ENCODE results near the gene KIFC3. TPM values are rescaled to one million over a fixed set of nuclear protein-coding genes. Genes with fewer than 3 reads are reported as not detected.
A peak's percentile ranks its signal among the peaks of the same experiment; 100 is the strongest.

The KIFC3 gene
- total and polyA plus RNA-seq, 2 of the 13 experiments (the other 11 are each of a cell fraction or from before 2014, with no cell fraction given), result 42.1 to 45.3 TPM

GRCh38 chr16:57801098-57801808 lies 1.0 kb downstream of the KIFC3 start (continued):
- 0 out of 2 replicates have a peak, but pooled peaks have one; percentile 46 for TF ChIP-seq SNAPC5 (CRISPR knock-in tag; IDR thresholded peaks at IDR 0.05; ENCODE audit: borderline replicate concordance)
- TF ChIP-seq FOSL2 (CRISPR knock-in tag; IDR thresholded peaks at IDR 0.05), result peak; percentile 81
- TF ChIP-seq ZNF619 (CRISPR knock-in tag; IDR thresholded peaks at IDR 0.05), result peak; percentile 41; the same call in 1 of the 2 replicates
- TF ChIP-seq ZBTB49 (CRISPR knock-in tag; IDR thresholded peaks at IDR 0.05; ENCODE audit: borderline replicate concordance), result no peak
- no peak for TF ChIP-seq MLX (CRISPR knock-in tag; IDR thresholded peaks at IDR 0.05)
- TF ChIP-seq ZNF430 (CRISPR knock-in tag; IDR thresholded peaks at IDR 0.05), result 0 out of 2 replicates have a peak, but pooled peaks have one; percentile 30
- TF ChIP-seq STAT6 (CRISPR knock-in tag; IDR thresholded peaks at IDR 0.05; ENCODE audit: borderline replicate concordance), result no peak
- no peak for TF ChIP-seq RBAK (CRISPR knock-in tag; IDR thresholded peaks at IDR 0.05)
- TF ChIP-seq HDAC1 (CRISPR knock-in tag; IDR thresholded peaks at IDR 0.05), result peak; percentile 19
- TF ChIP-seq ZNF546 (CRISPR knock-in tag; conservative IDR thresholded peaks at IDR 0.05), result no peak
- TF ChIP-seq ETV5 (CRISPR knock-in tag; IDR thresholded peaks at IDR 0.05; ENCODE audit: borderline replicate concordance), result no peak
- TF ChIP-seq ZFP90 (CRISPR knock-in tag; IDR thresholded peaks at IDR 0.05; ENCODE audit: borderline replicate concordance), result 0 out of 2 replicates have a peak, but pooled peaks have one; percentile 0
- peak; percentile 11 for TF ChIP-seq IKZF4 (CRISPR knock-in tag; IDR thresholded peaks at IDR 0.05; ENCODE audit: borderline replicate concordance, low read depth, not compliant biosample characterization)
- no peak for TF ChIP-seq MLXIP (CRISPR knock-in tag; IDR thresholded peaks at IDR 0.05; ENCODE audit: borderline replicate concordance)
- TF ChIP-seq ZNF383 (CRISPR knock-in tag; IDR thresholded peaks at IDR 0.05; ENCODE audit: borderline replicate concordance), result no peak
- TF ChIP-seq EED (CRISPR knock-in tag; IDR thresholded peaks at IDR 0.05), result no peak
- peak; percentile 47; the same call in 1 of the 2 replicates for TF ChIP-seq HIC2 (CRISPR knock-in tag; IDR thresholded peaks at IDR 0.05; ENCODE audit: low read depth)

Data from HepG2 (cell line).